ENCODE data around the gene C1GALT1.
"Not testable (repeated sequence)": the region's sequence is repeated elsewhere in the genome, so short reads cannot be mapped to it uniquely, and the experiment has no call there.

Gene C1GALT1

DNA sequence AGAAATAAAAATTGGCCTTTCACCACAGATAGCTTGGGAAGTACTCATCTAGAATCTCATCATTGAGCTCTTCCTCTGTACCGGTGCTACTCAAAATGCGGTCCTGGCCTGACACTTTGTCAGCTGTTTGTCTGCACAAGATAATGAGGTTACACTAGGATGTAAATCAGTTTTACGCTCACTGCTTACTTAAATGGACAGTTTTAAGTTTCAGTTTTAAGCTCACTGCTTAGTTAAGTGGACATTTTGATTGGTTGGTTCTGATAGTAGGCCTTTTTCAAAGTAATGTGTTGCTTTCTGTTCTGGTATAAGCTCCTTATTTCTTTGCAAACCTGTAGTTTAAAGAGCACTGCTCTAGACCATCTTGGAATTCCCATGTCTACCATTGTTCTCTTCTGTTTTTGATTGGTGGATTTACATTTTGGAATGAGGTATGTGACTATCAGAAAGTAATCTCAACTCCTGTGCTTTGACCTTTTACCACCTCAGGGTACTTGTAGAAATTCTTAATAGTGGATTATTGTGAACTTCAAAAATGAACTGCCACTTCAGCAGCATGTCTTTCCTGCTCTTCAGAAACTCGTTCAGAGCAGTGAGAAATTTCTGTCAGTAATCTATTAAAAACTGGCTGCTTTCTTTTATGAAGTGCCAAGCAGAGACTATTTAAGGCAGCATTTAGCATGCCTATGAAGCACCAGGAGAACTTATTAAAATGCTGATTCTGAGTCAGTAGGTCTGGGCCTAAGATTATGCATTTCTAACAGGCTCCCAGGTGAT lies 55.0 kb downstream of the C1GALT1 start:
- no peak for DNase-seq (ENCODE audit: low read depth)

DNA sequence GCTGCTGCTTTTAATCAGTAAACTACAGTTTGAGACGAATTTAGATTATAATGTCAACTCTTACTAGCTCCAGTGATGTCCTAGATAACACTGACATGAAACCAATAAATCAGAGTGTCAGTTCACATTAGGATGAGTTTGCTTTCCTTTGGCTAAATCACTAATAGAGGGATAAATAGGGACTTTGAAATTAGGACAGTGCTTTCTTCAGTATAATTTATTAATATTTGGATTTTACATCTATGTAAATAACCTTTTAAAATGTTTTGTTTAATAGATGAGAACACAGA lies 55.6 kb downstream of the C1GALT1 start:
- DNase-seq (ENCODE audit: low read depth), result no peak

DNA sequence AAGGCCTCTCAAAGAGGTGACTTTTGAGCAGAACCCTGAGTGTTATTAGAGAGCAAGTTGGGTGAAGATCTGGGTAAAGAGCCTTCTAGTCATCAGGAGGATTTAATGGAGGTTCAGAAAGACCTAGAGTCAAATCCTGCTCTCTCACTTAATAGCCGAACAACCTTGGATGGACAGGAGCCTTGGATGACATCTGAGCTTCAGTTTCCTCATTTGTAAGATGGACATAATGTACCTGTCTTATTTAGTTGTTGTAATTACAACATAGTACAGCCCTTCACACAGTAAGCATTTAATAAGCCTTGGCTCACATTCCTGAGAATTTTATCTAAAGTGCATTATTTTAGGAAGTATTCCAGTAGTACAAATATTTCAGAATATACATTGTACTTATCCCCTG lies 57.0 kb downstream of the C1GALT1 start:
- DNase-seq (ENCODE audit: low read depth), result no peak

DNA sequence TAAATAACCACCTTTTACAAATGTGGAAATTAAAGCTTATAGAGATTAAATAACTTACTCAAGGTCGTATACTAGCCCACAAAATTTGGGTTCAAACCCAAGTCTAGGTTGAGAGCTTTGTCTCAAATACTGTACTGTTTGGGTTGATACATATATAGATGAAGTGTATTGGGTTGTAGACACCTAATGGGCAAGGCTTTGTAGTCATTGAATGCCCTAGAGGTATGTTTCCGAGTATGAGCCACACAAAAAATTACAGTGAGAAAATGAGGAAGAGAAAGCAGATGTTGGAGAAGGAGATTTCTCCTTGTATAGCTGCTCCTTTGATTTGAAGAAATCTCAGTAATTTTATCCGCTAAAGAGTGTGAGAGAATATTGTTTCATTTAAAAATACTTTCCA lies 60.6 kb downstream of the C1GALT1 start:
- no peak for DNase-seq (ENCODE audit: low read depth)

DNA sequence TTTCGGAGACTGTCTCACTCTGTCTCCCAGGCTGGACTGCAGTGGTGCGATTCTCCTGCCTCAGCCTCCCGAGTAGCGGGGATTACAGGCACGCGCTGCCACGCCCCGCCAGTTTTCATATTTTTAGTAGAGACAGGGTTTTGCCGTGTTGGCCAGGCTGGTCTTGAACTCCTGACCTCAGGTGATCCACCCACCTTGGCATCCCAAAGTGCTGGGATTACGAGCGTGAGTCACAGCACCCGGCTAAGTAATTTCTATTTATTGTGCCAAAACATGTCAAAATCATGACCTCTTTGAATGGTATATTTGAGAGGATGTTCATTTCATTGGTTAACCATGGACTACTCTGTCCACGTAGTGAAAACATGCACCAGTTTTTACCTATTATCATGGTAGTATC lies 62.9 kb downstream of the C1GALT1 start:
- not testable (repeated sequence) for DNase-seq (ENCODE audit: low read depth)

DNA sequence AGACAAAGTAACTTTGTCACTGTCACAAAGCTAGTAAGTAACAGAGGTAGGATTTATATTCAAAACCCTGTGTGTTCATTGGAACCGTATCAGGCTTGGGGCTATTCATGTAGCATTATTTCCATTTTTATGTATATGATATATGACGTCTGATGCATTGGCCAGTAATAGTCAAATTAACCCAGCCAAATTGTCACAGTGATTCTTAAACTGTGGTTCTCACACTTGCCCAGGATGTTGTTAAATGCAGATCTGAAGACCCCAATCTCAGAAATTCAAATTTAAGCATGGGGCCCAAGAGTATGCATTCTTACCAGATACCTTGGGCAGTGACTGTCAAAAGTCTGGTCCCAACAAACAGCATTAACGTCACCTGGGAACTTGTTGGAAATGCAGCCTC lies 63.9 kb downstream of the C1GALT1 start:
- no peak for DNase-seq (ENCODE audit: low read depth)

DNA sequence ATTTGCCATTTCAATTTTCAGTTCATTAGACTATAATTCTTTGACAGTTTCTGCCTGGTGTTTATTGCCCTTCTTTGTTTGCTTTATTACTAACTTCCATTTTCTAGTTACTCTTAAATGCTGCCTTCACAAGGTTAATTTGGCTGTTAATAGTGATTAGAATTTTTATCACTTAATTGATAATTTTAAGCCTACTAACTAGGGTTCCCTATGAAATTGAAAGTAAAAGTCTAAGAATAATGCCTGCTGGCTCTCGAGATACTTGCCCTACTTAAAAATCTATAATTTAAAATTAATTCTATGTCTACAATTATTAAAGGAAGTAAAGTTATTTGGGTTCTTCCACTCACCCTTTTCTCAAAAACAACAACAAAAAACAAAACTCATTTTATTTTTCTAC lies 65.3 kb downstream of the C1GALT1 start:
- no peak for DNase-seq (ENCODE audit: low read depth)

DNA sequence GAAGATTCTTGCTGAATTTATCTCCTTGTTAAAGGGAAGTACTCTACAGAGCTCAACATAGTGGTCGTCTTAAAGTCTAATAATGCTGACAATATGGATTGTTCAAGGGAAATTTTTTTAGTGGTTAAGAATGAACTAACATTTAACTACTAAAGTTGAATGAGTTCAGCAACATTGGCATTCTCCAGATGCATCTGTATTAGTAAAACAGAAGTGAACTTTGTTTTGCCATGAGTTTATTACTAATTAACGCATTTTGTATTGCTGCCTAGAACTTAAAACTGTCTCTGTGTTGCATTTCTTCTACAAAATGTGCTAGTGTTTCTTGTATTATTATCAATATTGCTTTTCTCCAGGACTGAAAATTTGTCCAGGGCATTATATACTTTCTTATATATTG lies 67.5 kb downstream of the C1GALT1 start:
- DNase-seq (ENCODE audit: low read depth), result no peak

DNA sequence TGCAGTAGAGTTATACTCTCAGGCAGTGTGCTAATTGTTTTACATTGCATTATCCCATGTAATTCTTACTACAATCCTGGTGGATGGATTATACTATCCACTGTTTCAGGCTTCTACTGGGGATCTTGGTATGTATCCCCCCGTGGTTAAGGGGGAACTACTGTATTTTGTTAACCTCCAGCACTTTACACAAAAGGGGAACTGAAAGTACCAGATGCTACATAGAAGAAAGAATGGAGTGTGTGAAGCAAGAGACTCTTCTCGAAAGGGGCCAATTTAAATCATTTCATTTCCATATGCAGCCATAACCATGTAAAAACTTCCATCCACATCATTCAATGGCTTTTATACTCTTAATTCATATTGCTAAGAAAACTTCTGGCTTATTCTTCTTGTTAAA lies 69.4 kb downstream of the C1GALT1 start:
- DNase-seq (ENCODE audit: low read depth), result no peak

DNA sequence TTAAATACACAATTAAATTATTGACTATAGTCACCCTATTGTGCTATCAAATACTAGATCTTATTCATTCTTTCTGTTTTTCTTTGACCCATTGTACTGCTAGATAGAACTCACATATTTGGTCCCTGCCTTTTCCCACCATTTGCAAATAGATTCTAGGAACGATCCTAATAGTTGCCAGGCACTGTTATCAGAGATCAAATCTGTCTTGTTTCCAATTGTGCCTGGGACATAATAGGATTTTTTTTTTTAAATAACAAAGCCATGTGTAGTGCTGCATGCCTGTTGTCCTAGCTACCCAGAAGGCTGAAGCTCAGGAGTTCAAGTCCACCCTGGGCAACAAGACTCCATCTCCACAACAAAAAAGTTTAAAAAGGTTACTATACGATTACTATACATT lies 72.0 kb downstream of the C1GALT1 start:
- no peak for DNase-seq (ENCODE audit: low read depth)

DNA sequence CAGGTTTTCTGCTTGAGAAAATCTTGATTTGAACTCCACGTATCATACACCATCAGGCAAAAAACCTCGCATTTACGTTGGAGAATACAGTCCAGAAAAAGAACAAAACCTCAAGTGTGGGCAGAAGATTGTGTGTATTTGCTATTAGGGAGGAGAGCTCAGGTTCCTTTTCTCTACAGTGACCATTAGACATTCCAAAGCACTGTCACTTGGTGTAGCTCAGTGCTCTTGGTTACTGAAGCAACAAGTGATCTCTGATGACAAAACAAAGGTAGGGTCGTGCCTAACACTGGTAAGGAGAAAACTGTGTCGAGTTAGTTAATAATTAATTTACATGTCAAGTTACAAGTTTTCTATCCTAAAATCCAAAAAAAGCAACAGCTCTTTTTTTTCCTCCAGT lies 72.6 kb downstream of the C1GALT1 start:
- no peak for DNase-seq (ENCODE audit: low read depth)

DNA sequence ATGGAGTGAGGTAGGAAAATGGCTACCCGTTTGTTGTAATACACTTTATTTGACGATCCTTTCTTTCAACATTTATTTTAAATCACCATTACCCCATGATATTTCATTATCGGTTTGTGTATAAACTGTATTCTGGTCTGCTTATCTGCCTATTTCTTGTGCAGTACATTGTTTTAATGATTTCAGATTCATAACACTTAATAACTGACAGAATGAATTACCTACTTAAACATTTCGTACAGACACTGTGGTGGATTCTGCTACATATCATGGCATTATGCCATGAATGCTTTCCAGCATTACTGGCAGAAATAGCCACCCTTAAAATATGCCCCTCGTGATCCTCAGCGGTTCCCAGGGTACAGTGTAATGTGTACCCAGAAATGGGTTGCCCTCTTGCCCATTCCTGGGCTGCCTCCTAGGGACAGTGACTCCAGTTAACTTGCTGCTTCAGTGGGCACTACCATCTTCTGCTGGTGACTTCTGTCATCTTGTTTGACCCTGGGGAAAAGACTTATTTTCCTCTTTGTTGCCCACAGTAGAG lies 74.5 kb downstream of the C1GALT1 start:
- DNase-seq (ENCODE audit: low read depth), result no peak

DNA sequence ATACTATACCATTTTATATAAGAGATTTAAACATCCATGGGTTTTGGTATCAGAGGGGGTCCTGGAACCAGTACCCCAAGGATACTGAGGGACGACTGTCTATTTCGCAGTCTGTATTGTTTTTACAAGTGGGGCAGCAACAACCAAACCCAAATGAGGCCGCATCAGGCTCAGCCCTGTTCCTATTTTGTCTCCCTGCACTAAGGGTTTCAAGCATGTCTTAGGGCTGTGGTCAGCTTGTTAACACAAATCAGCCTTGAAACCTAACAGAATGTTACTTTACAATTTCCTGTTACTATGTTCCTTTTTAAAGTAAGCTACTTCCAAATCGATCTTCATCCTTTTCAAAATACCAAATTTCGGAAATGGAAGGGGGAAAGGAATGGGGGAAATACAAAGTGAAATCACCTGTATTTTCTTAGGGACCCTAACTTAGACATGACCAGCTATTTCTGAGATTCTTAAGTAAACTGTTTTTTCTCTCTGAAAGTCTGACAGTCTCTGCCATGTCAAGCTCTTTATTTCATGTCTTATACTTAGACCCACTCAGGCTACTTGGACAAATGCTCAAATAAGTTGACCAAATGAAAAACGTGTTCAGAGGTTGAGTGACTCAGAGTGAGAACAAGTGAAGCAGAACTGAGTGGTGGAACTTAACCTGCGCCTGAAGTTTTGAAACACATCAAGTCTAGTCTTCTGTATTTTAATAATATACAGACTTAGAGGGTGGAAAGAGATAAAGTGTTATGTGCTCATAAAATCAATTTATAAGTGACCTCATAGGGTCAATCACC lies 75.8 kb downstream of the C1GALT1 start:
- DNase-seq (ENCODE audit: low read depth), result no peak

DNA sequence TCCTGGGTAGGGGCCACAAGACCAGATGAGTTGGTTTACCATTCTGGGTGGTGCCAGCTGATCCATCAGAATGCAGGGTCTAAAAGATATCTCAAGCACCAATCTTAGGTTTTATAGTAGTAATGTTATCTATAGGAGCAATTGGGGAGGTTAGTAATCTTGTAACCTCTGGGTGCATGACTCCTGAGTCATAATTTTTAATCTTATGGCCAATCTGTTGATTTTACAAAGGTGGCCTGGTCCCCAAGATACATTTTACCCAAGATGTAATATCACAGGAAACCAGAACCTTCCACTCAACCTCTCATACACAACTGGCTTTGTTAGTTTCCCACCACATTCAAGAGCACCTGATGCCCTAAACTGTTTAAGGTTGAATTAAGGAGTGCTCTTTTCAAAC lies 79.5 kb downstream of the C1GALT1 start:
- no peak for DNase-seq (ENCODE audit: low read depth)

DNA sequence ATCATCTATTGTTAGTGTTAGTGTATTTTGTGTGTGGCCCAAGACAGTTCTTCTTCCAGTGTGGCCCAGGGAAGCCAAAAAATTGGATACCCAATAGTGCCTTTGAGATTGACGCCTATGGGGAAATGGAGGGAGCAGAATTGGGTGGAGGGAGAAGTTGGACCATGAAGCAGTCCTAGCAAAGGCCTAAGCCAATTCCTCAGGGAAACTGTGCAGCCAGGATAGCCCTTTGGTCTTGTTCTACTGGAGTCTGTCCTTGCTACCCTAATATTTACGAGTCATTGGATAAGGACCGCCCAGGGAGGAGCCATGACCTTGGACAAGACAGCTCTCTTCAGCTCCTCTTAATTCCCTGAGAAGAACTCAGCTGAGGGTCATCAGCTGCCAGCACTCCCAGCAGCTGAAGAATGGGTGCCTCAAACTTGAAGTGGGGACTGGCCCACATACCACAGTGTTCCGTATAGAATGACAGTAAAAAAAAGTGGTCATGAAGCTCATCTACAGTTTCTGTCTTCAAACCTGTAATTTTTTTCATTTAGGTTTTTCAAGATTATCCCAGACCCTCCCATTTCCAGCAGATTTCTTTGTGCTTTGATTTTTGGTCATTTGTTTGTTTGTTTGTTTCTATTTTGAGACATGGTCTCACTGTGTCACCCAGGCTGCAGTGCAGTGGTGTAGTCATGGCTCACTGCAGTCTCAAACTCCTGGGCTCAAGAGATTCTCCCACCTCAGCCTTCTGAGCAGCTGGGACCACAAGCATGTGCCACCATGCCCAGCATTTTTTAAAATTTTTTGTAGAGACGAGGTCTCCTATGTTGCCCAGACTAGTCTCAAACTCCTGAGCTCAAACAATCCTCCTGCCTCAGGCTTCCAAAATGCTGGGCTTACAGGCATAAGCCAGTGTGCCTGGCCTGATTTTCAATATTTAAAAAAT lies 81.2 kb downstream of the C1GALT1 start:
- no peak for DNase-seq (ENCODE audit: low read depth)

DNA sequence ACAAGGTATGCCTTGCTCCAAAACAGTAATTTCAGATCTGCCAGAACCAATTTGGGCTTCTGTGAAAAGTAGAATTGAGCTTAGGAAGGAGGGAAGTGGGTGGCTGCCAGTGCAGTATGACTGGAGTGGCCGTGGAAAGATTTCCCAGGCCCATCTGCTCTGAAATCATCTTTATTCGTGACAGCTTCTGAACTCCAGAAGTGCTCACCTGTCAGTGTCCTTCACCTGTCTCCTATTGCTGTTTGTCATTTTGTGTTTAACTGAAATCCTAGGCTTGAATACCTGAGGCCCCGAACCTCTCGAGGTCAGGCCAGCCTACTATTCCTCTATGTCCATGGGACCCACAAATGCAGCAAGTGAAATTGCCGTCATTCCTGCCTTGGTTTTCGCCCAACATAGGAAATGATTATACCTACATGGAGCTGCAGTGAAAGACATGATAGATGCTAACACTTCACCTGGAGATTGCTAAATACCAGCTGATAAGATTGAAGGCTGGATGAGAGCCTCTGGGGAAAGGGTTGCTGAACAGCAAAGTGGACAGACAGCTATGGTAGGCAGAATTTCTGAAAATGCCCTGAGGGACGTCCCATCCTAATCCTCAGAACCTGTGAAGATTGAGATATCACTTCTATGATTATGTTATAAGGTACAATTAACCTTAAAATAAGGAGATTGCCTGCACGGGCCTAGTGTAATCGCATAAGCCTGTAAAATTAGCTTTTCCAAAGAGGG lies 82.1 kb downstream of the C1GALT1 start:
- DNase-seq (ENCODE audit: low read depth), result no peak

DNA sequence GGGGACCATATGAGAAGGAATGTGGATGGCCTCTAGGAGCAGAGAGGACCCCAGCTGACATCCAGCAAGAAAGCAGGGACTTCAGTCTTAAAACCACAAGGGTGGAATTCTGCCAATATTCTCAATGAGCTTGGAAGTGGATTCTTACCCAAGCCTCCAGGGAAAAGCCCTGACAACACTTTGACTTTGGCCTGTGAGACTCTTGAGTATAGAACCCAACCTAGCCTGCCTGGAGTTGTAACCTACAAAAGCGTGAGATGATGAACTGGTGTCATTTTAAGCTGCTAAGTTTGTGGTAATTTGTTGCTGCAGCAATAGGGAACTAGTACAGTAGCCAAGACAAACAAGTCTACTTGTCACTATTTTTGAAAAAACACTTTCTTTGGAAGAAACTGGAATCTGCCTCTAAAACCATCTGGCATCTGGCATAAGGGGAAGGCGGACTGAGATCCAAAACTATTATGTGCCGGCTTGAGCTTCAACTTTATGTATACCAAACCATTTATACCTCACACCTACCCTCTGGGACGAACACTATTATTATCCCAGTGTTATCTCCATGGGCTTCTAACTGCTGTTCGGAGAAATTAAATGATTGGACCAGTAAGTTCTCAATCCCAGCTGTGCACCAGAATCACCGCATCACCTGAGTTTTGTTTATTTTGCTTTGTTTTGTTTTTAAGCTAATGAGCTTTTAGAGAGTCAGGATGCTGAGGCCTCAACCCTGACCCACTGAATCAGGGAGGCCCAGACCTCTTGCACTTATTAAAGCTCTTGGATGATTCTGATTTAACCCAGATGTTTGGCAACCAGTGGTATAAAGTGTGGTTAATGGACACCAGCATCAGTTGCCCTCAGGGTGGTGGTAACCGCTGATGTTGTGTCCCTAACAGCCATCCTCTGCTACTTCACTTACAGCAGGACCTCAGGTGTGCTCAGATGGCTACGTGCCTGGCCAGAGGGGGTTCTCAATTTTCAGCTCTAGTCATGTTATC lies 83.0 kb downstream of the C1GALT1 start:
- DNase-seq (ENCODE audit: low read depth), result no peak

DNA sequence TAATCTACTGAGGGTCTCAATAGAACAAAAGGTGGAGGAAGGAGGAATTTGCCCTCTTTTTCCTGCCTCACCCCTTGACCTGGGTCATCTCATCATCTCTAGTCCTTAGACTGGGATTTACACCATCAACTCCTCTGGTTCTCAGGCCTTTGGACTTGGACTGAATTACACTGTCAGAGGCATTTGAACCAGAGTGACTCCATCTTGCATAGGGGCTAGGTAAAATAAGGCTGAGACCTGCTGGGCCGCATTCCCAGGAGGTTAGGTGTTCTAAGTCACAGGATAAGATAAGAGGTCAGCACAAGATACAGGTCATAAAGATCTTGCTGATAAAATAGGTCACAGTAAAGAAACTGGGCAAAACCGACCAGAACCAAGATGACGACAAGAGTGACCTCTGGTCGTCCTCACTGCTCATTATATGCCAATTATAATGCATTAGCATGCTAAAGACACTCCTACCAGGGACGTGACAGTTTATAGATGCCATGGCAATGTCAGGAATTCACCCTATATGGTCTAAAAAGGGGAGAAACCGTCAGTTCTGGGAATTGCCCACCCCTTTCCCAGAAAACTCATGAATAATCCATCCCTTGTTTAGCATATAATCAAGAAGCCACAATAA lies 84.0 kb downstream of the C1GALT1 start:
- DNase-seq (ENCODE audit: low read depth), result no peak

DNA sequence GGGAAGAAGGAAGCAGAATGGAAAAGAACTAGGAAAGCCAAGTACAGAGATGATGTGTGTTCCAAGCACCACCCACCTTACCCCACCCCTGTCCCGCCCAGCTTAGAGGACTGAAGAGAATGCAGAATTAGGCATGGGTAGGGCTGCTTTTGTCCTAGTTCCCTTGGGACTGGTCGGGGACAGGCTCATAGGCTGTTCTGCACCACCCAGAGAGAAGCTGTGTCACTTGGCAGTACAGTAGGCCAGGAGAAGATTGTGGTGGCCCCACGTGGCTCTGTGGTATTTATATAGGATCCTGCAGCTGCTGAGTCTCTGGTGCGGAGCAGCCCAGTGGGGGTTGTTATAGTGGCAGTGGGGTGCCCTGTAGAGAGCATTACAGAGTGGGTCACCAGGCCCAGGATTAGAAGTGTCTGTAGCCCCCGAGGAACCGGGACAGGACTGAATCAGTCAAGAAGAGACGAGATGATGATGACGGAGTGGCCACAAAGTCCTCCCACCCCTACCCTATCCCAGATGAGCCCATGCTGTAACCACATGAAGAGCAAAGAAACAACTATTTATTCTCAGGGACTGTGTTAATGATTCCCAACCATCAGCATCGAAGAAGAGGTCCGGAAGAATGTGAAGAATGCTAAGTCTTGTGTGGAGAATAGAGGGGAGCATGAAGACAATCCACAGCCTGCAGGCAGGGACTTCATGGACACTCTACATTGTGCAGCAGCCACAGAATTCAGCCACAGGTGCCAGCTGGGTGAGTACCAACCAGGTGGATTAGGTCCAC lies 88.9 kb downstream of the C1GALT1 start:
- no peak for DNase-seq (ENCODE audit: low read depth)
